Esophagus squamous epithelium (tissue), 4 donors: ENCODE results near the gene HMGXB3.

Experiments
- CTCF ChIP-seq, 6 experiments: fragments of 450-650 bp in 4 of 6; fragments of 200-600 bp in 2 of 6; sonication (generic) in 2 of 6; IDR thresholded peaks; one replicate each; pipeline ENCODE4 v1.5.1; 2016 to 2019; ENCODE audit warnings: antibody characterized with exemption in 6 of 6, mild to moderate bottlenecking in 4 of 6, moderate library complexity in 4 of 6
- POLR2A ChIP-seq, 4 donors: fragments of 450-650 bp; IDR thresholded peaks; one replicate each; pipeline ENCODE4 v1.6.1; 2017; ENCODE audit warnings: antibody characterized with exemption in 4 of 4, mild to moderate bottlenecking in 4 of 4, moderate library complexity in 3 of 4

- TF ChIP-seq CTCF (IDR thresholded peaks at IDR 0.05) (no peak), POLR2A (IDR thresholded peaks at IDR 0.05) (no peak)
These were observed 31.2 kb upstream of the HMGXB3 start for GRCh38 chr5:149969181-149969930.
